ENCODE data around the gene ATP7B.

DNA sequence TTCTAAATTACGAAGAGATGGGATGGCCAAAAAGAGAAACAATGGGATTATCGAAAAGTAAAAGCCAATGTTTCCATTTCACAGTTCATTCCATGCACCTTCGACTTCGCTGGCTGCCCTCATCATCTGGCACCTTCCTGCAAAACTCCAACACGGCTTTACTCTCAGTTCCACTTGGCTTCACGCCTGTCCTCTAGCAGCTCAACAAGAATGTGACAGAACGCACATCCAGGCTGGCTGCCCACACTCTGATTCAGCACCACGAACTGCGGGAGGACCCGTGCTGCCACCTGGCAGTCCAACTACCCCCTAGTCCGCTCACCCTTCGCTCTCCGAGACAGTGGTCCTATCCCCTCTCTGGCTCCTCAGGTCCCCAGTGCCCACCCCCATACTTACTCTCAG lies 11.7 kb downstream of the ATP7B start:
- no peak for TF ChIP-seq NFRKB (IDR thresholded peaks at IDR 0.05)
- no peak for TF ChIP-seq SP1 (IDR thresholded peaks at IDR 0.05)
- TF ChIP-seq FOXA1 (IDR thresholded peaks at IDR 0.05): no peak
- TF ChIP-seq, protein P1, sequence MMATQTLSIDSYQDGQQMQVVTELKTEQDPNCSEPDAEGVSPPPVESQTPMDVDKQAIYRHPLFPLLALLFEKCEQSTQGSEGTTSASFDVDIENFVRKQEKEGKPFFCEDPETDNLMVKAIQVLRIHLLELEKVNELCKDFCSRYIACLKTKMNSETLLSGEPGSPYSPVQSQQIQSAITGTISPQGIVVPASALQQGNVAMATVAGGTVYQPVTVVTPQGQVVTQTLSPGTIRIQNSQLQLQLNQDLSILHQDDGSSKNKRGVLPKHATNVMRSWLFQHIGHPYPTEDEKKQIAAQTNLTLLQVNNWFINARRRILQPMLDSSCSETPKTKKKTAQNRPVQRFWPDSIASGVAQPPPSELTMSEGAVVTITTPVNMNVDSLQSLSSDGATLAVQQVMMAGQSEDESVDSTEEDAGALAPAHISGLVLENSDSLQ (IDR thresholded peaks at IDR 0.05): no peak
- TF ChIP-seq BHLHE40 (IDR thresholded peaks at IDR 0.05; ENCODE audit: borderline replicate concordance): no peak
- no peak for TF ChIP-seq CTBP1 (IDR thresholded peaks at IDR 0.05; ENCODE audit: borderline replicate concordance)
- TF ChIP-seq FOXK2 (IDR thresholded peaks at IDR 0.05): no peak
- TF ChIP-seq ARNT (IDR thresholded peaks at IDR 0.05): no peak
- TF ChIP-seq ELF4 (IDR thresholded peaks at IDR 0.05): no peak
- no peak for TF ChIP-seq L3MBTL2 (conservative IDR thresholded peaks at IDR 0.05)
- TF ChIP-seq HDGF (IDR thresholded peaks at IDR 0.05; ENCODE audit: borderline replicate concordance): no peak
- no peak for TF ChIP-seq TARDBP (IDR thresholded peaks at IDR 0.05)
- TF ChIP-seq ZNF384 (IDR thresholded peaks at IDR 0.05): no peak
- no peak for TF ChIP-seq LEF1 (IDR thresholded peaks at IDR 0.05; ENCODE audit: borderline replicate concordance)

All from HEK293T (cell line).